HEK293 (cell line): Measurements from ENCODE around the gene ZNF862.

Experiments
- BCL6B ChIP-seq: fragments of 450-650 bp; formaldehyde crosslinking; IDR thresholded peaks from 2 replicates; pipeline ENCODE4 v1.5.1; 2017; ENCODE audit warnings: missing biosample characterization, missing genetic modification characterization
- GLI2 ChIP-seq: fragments of 450-650 bp; formaldehyde crosslinking; IDR thresholded peaks from 2 replicates; pipeline ENCODE4; 2017; ENCODE audit warnings: missing biosample characterization, missing genetic modification characterization, low read depth, borderline replicate concordance
- GLIS1 ChIP-seq: fragments of 450-650 bp; formaldehyde crosslinking; IDR thresholded peaks from 2 replicates; pipeline ENCODE4 v1.5.1; 2016; ENCODE audit warnings: missing biosample characterization, missing genetic modification characterization
- GLIS2 ChIP-seq: fragments of 450-650 bp; formaldehyde crosslinking; IDR thresholded peaks from 2 replicates; pipeline ENCODE4 v1.5.1; 2016; ENCODE audit warnings: missing biosample characterization, missing genetic modification characterization
- IKZF3 ChIP-seq: fragments of 450-650 bp; IDR thresholded peaks from 2 replicates; pipeline ENCODE4 v1.5.0; 2018; ENCODE audit warnings: missing biosample characterization, mild to moderate bottlenecking, missing genetic modification characterization, moderate library complexity
- KLF10 ChIP-seq: fragments of 450-650 bp; IDR thresholded peaks from 2 replicates; pipeline ENCODE4 v1.5.1; 2018; ENCODE audit warnings: missing biosample characterization, mild to moderate bottlenecking, missing genetic modification characterization
- KLF17 ChIP-seq: fragments of 450-650 bp; formaldehyde crosslinking; IDR thresholded peaks from 2 replicates; pipeline ENCODE4 v1.5.1; 2016; ENCODE audit warnings: missing biosample characterization, missing genetic modification characterization
- MZF1 ChIP-seq: fragments of 450-650 bp; formaldehyde crosslinking; IDR thresholded peaks from 2 replicates; pipeline ENCODE4 v1.5.1; 2017; ENCODE audit warnings: missing biosample characterization, missing genetic modification characterization, borderline replicate concordance
- TCF7L2 ChIP-seq: IDR thresholded peaks from 2 replicates; pipeline ENCODE4 v1.6.1; 2011; ENCODE audit warnings: low read depth, mild to moderate bottlenecking, inconsistent platforms, low read length, moderate library complexity, borderline replicate concordance
- TSHZ1 ChIP-seq: fragments of 450-650 bp; formaldehyde crosslinking; IDR thresholded peaks from 2 replicates; pipeline ENCODE4 v1.5.1; 2016; ENCODE audit warnings: missing biosample characterization, missing genetic modification characterization, borderline replicate concordance
- WT1 ChIP-seq: fragments of 450-650 bp; formaldehyde crosslinking; IDR thresholded peaks from 2 replicates; pipeline ENCODE4 v1.5.1; 2016; ENCODE audit warnings: missing biosample characterization, missing genetic modification characterization
- ZBTB49 ChIP-seq: fragments of 450-650 bp; formaldehyde crosslinking; IDR thresholded peaks from 2 replicates; pipeline ENCODE4 v1.5.1; 2016; ENCODE audit warnings: missing biosample characterization, missing genetic modification characterization, low read depth
- ZBTB8A ChIP-seq: fragments of 450-650 bp; formaldehyde crosslinking; IDR thresholded peaks from 2 replicates; pipeline ENCODE4 v1.5.1; 2016; ENCODE audit warnings: missing biosample characterization, missing genetic modification characterization
- ZNF10 ChIP-seq: fragments of 450-650 bp; formaldehyde crosslinking; IDR thresholded peaks from 2 replicates; pipeline ENCODE4 v1.5.1; 2017; ENCODE audit warnings: missing biosample characterization, missing genetic modification characterization
- ZNF174 ChIP-seq: fragments of 450-650 bp; formaldehyde crosslinking; IDR thresholded peaks from 2 replicates; pipeline ENCODE4 v1.5.0; 2017; ENCODE audit warnings: missing biosample characterization, mild to moderate bottlenecking, missing genetic modification characterization
- ZNF175 ChIP-seq: fragments of 450-650 bp; formaldehyde crosslinking; IDR thresholded peaks from 2 replicates; pipeline ENCODE4 v1.5.1; 2016; ENCODE audit warnings: missing biosample characterization, missing genetic modification characterization
- ZNF184 ChIP-seq: fragments of 450-650 bp; IDR thresholded peaks from 2 replicates; pipeline ENCODE4 v1.5.1; 2018; ENCODE audit warnings: missing biosample characterization, mild to moderate bottlenecking, missing genetic modification characterization
- ZNF248 ChIP-seq: fragments of 450-650 bp; formaldehyde crosslinking; IDR thresholded peaks from 2 replicates; pipeline ENCODE4 v1.5.1; 2017; ENCODE audit warnings: missing biosample characterization, missing genetic modification characterization
- ZNF350 ChIP-seq: fragments of 450-650 bp; formaldehyde crosslinking; IDR thresholded peaks from 2 replicates; pipeline ENCODE4 v1.5.0; 2017; ENCODE audit warnings: missing biosample characterization, mild to moderate bottlenecking, missing genetic modification characterization
- ZNF488 ChIP-seq: fragments of 450-650 bp; formaldehyde crosslinking; IDR thresholded peaks from 2 replicates; pipeline ENCODE4 v1.5.1; 2016; ENCODE audit warnings: missing biosample characterization, missing genetic modification characterization
- ZNF514 ChIP-seq: fragments of 450-650 bp; formaldehyde crosslinking; IDR thresholded peaks from 2 replicates; pipeline ENCODE4 v1.5.1; 2016; ENCODE audit warnings: missing biosample characterization, missing genetic modification characterization
- ZNF747 ChIP-seq: fragments of 450-650 bp; formaldehyde crosslinking; IDR thresholded peaks from 2 replicates; pipeline ENCODE4 v1.5.1; 2016; ENCODE audit warnings: missing biosample characterization, missing genetic modification characterization
- ZNF777 ChIP-seq: fragments of 450-650 bp; formaldehyde crosslinking; IDR thresholded peaks from 2 replicates; pipeline ENCODE4 v1.5.1; 2017; ENCODE audit warnings: missing biosample characterization, missing genetic modification characterization, borderline replicate concordance
- ZNF792 ChIP-seq: fragments of 450-650 bp; formaldehyde crosslinking; IDR thresholded peaks from 2 replicates; pipeline ENCODE4 v1.5.1; 2016; ENCODE audit warnings: missing biosample characterization, missing genetic modification characterization
- ZSCAN18 ChIP-seq: fragments of 450-650 bp; formaldehyde crosslinking; IDR thresholded peaks from 2 replicates; pipeline ENCODE4 v1.5.1; 2016; ENCODE audit warnings: missing biosample characterization, missing genetic modification characterization

Gene ZNF862

GRCh38 chr7:149873074-149873969, 35.1 kb downstream of the ZNF862 start, which contains the start of gene ATP6V0E2 (continued):
- TF ChIP-seq BCL6B (tag by site-specific recombination) (no peak), KLF17 (tag by site-specific recombination) (no peak; the same call in 1 of the 2 replicates), ZNF175 (tag by site-specific recombination) (no peak), IKZF3 (tag by site-specific recombination) (peak; percentile 47), GLIS1 (tag by site-specific recombination) (peak; percentile 89), ZNF184 (tag by site-specific recombination) (no peak), ZNF514 (no peak), GLIS2 (tag by site-specific recombination) (peak; percentile 92), ZBTB8A (tag by site-specific recombination) (0 out of 2 replicates have a peak, but pooled peaks have one; percentile 93), MZF1 (tag by site-specific recombination) (0 out of 2 replicates have a peak, but pooled peaks have one; percentile 3), TSHZ1 (tag by site-specific recombination) (no peak), ZNF777 (tag by site-specific recombination) (peak; percentile 56; the same call in 1 of the 2 replicates), KLF10 (tag by site-specific recombination) (peak; percentile 78), WT1 (tag by site-specific recombination) (no peak), ZNF174 (tag by site-specific recombination) (0 out of 2 replicates have a peak, but pooled peaks have one; percentile 33), ZNF10 (tag by site-specific recombination) (no peak; the same call in 1 of the 2 replicates), ZSCAN18 (peak; percentile 54; the same call in 1 of the 2 replicates), ZNF792 (no peak; the same call in 1 of the 2 replicates), ZBTB49 (no peak), ZNF350 (tag by site-specific recombination) (no peak), ZNF248 (tag by site-specific recombination) (no peak), ZNF747 (tag by site-specific recombination) (no peak), ZNF488 (tag by site-specific recombination) (no peak), GLI2 (tag by site-specific recombination) (0 out of 2 replicates have a peak, but pooled peaks have one; percentile 10), TCF7L2 (no peak)
